DMS114 treated with DMSO at 0.1 percent for 48 hours (cell line): ENCODE data around the gene ZNF778.
"Not testable (repeated sequence)": the region's sequence is repeated elsewhere in the genome, so short reads cannot be mapped to it uniquely, and the experiment has no call there.

Experiments
- DNase-seq: peaks from one replicate; lab custom pipeline; 2025; ENCODE audit not compliant: unreplicated experiment; lab: John Stamatoyannopoulos, UW

ZNF778 gene

GRCh38 chr16:89253548-89254287, 36.2 kb downstream of the ZNF778 start:
- no peak for DNase-seq

- DNase-seq, result peak; percentile 52
These were observed 39.2 kb downstream of the ZNF778 start for GRCh38 chr16:89256651-89257254.

- DNase-seq, result peak; percentile 18
These were observed 39.8 kb downstream of the ZNF778 start for GRCh38 chr16:89257281-89257731.

- peak; percentile 28 for DNase-seq
These were observed 40.4 kb downstream of the ZNF778 start for GRCh38 chr16:89257757-89258465.

GRCh38 chr16:89259901-89260300, 42.4 kb downstream of the ZNF778 start:
- not testable (repeated sequence) for DNase-seq

GRCh38 chr16:89261691-89262563, 44.4 kb downstream of the ZNF778 start:
- no peak for DNase-seq

- DNase-seq, result no peak
These were observed 47.5 kb downstream of the ZNF778 start for GRCh38 chr16:89264800-89265550.

- no peak for DNase-seq
These were observed 48.1 kb downstream of the ZNF778 start for GRCh38 chr16:89265647-89266046.

- DNase-seq, result no peak
These were observed 49.1 kb downstream of the ZNF778 start for GRCh38 chr16:89266521-89267134.

GRCh38 chr16:89267746-89268145, 50.2 kb downstream of the ZNF778 start:
- DNase-seq, result not testable (repeated sequence)

GRCh38 chr16:89268585-89268984, 51.1 kb downstream of the ZNF778 start:
- DNase-seq, result no peak

- no peak for DNase-seq
These were observed 51.7 kb downstream of the ZNF778 start for GRCh38 chr16:89268987-89269735.

- DNase-seq, result no peak
These were observed 52.5 kb downstream of the ZNF778 start for GRCh38 chr16:89269805-89270665.

- DNase-seq, result no peak
These were observed 53.3 kb downstream of the ZNF778 start for GRCh38 chr16:89270666-89271345.

- no peak for DNase-seq
These were observed 55.1 kb downstream of the ZNF778 start for GRCh38 chr16:89272631-89273030.

GRCh38 chr16:89273741-89274472, 56.4 kb downstream of the ZNF778 start:
- no peak for DNase-seq
